GM18870 (cell line): ENCODE data around the gene SLC66A2.

Source experiments
- ATAC-seq: cut with Tn5 transposase; IDR thresholded peaks from one replicate; pipeline ENCODE4 v1.9.1; 2021; ENCODE audit warnings: moderate library complexity; ENCODE audit not compliant: unreplicated experiment

Gene SLC66A2

GRCh38 chr18:79921984-79922965 is 29.2 kb downstream of the SLC66A2 start:
- ATAC-seq: no peak

GRCh38 chr18:79919089-79919488 is 32.4 kb downstream of the SLC66A2 start:
- no peak for ATAC-seq

- no peak for ATAC-seq
These were observed 32.8 kb downstream of the SLC66A2 start for GRCh38 chr18:79918615-79919011.

GRCh38 chr18:79917853-79918614 is 33.4 kb downstream of the SLC66A2 start:
- ATAC-seq: no peak

GRCh38 chr18:79917169-79917852 is 34.1 kb downstream of the SLC66A2 start:
- ATAC-seq: no peak

- no peak for ATAC-seq
These were observed 34.8 kb downstream of the SLC66A2 start for GRCh38 chr18:79916546-79917168.

GRCh38 chr18:79916128-79916494 is 35.3 kb downstream of the SLC66A2 start:
- no peak for ATAC-seq

- ATAC-seq: no peak
These were observed 36.0 kb downstream of the SLC66A2 start for GRCh38 chr18:79915161-79916127.

GRCh38 chr18:79914614-79915160 is 36.8 kb downstream of the SLC66A2 start:
- ATAC-seq: no peak

GRCh38 chr18:79912994-79913831 is 38.2 kb downstream of the SLC66A2 start:
- ATAC-seq: no peak

GRCh38 chr18:79912409-79912991 is 39.0 kb downstream of the SLC66A2 start:
- no peak for ATAC-seq

GRCh38 chr18:79911344-79912270 is 39.8 kb downstream of the SLC66A2 start:
- no peak for ATAC-seq

GRCh38 chr18:79910563-79911343 is 40.7 kb downstream of the SLC66A2 start:
- no peak for ATAC-seq

GRCh38 chr18:79906706-79907105 is 44.7 kb downstream of the SLC66A2 start:
- ATAC-seq: no peak

GRCh38 chr18:79905993-79906392 is 45.5 kb downstream of the SLC66A2 start:
- ATAC-seq: no peak

GRCh38 chr18:79905389-79905911 is 46.0 kb downstream of the SLC66A2 start:
- no peak for ATAC-seq
